K562 (cell line): Measurements from ENCODE around the gene CDR2L. TPM values are rescaled to one million over a fixed set of nuclear protein-coding genes. Genes with fewer than 3 reads are reported as not detected.

Experiments
- CHD7 ChIP-seq: fragments of 200-600 bp; sonication (generic); IDR thresholded peaks from one replicate; pipeline ENCODE4 v1.6.1; 2012; ENCODE audit warnings: mild to moderate bottlenecking, low read depth, low read length, inconsistent platforms
- ERF ChIP-seq: fragments of 450-650 bp; formaldehyde crosslinking; IDR thresholded peaks from 2 replicates; pipeline ENCODE4 v1.4.0; 2020; ENCODE audit warnings: mild to moderate bottlenecking, mixed read lengths
- ETV1 ChIP-seq: fragments of 450-650 bp; conservative IDR thresholded peaks from 2 replicates; pipeline ENCODE4 v1.6.1; 2016; ENCODE audit warnings: missing genetic modification characterization, control low read depth, low read depth, missing compliant biosample characterization
- HDAC3 ChIP-seq: fragments of 450-650 bp; IDR thresholded peaks from 2 replicates; pipeline ENCODE4 v1.6.1; 2018; ENCODE audit warnings: borderline replicate concordance, mild to moderate bottlenecking, moderate library complexity; ENCODE audit not compliant: partially characterized antibody
- RFX1 ChIP-seq: fragments of 450-650 bp; IDR thresholded peaks from 2 replicates; pipeline ENCODE4 v1.6.1; 2016; ENCODE audit warnings: mild to moderate bottlenecking, moderate library complexity
- SMARCB1 ChIP-seq: IDR thresholded peaks from 2 replicates; pipeline ENCODE4 v1.6.1; 2011; ENCODE audit warnings: improper control_type of control experiment, low read depth; ENCODE audit not compliant: insufficient read length
- SNRNP70 ChIP-seq: fragments of 200-400 bp; formaldehyde crosslinking; optimal IDR thresholded peaks from 2 replicates; pipeline ENCODE3; 2017; ENCODE audit warnings: low read depth, low read length
- ZBTB49 ChIP-seq: sonication (generic); formaldehyde crosslinking; IDR thresholded peaks from 2 replicates; pipeline ENCODE4 v1.8.0; 2022; ENCODE audit warnings: missing genetic modification reagents, mild to moderate bottlenecking, borderline replicate concordance
- polyA plus RNA-seq, 8 experiments: library from polyadenylated mRNA; depleted of rRNA in 4 of 8; stranded (reverse) in 5 of 8; unstranded in 3 of 8; fragments of >200 nt; fragmentation: Nextera tagmentation in 2 of 8; fragmentation: Illumina TruSeq in 1 of 8; extraction: Ambion mirVana in 2 of 8; extraction: Trizol in 1 of 8; gene quantifications; 2 replicates each; pipeline versions ENCODE4 v1.2.1 to v1.2.3, GENCODE V29; 2011 to 2014; ENCODE audit warnings: inconsistent platforms in 1 of 8, missing spikeins in 1 of 8
- total RNA-seq, 7 experiments: library from RNA; depleted of rRNA in 6 of 7; stranded (reverse); fragments of >200 nt in 6 of 7; fragmentation: Illumina TruSeq in 2 of 7; extraction: Trizol in 2 of 7; gene quantifications; 2 replicates each; pipeline versions ENCODE4 v1.2.1 to v1.2.3, GENCODE V29; 2011 to 2021; ENCODE audit warnings: low replicate concordance in 1 of 7
- TF ChIP-seq, protein P1 (sequence below): sonication (generic); formaldehyde crosslinking; IDR thresholded peaks from 2 replicates; pipeline ENCODE4 v1.8.0; 2022; ENCODE audit warnings: mild to moderate bottlenecking, low read depth, missing genetic modification reagents
- TF ChIP-seq, protein P2 (sequence below): fragments of 450-650 bp; conservative IDR thresholded peaks from 2 replicates; pipeline ENCODE4 v1.6.1; 2016; ENCODE audit warnings: missing genetic modification characterization, low read depth, mild to moderate bottlenecking, control low read depth, missing compliant biosample characterization

Gene CDR2L
- total and polyA plus RNA-seq, 9 of the 15 experiments (the other 6 are each of a cell fraction or from before 2014, with no cell fraction given): 2.7 to 16.0 (median 7.3) TPM

DNA sequence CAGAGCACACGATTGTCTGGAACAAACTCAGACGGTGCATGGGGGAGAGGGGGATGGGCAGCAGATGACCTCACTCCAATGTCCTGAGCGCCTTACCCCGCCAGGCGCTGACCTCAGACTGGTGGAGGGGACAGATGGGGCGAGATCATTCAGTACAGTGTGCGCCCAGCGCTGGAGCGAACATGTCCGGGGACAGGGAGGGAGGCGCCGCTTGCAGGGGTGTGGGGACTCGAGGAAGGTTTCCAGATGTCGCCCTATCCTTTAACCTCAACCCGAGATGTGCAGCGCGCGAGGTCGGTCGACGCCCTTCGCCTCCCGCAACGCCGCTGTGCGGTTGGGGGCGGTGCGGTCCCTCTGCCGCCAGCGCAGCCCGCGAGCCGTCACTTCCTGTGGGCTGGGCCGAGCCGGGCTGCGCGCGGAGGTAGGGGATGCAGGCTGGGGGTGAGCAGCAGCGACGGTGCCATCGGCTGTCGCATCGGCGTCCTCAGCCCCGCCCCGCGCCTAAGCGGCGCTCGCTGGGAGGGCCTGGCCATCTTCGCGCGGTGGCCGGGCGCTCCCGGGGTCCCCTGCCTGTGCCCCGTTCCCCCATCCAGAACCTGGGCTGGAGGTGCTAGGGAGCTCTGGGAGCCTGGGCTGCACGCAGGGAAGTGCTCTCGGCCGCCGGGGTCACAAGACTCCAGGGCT lies 5.3 kb upstream of the CDR2L start (continued):
- TF ChIP-seq, protein P1, sequence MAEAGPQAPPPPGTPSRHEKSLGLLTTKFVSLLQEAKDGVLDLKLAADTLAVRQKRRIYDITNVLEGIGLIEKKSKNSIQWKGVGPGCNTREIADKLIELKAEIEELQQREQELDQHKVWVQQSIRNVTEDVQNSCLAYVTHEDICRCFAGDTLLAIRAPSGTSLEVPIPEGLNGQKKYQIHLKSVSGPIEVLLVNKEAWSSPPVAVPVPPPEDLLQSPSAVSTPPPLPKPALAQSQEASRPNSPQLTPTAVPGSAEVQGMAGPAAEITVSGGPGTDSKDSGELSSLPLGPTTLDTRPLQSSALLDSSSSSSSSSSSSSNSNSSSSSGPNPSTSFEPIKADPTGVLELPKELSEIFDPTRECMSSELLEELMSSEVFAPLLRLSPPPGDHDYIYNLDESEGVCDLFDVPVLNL (CRISPR knock-in tag): peak; percentile 7; the same call in 1 of the 2 replicates
- TF ChIP-seq RFX1: no peak
- TF ChIP-seq, protein P2, sequence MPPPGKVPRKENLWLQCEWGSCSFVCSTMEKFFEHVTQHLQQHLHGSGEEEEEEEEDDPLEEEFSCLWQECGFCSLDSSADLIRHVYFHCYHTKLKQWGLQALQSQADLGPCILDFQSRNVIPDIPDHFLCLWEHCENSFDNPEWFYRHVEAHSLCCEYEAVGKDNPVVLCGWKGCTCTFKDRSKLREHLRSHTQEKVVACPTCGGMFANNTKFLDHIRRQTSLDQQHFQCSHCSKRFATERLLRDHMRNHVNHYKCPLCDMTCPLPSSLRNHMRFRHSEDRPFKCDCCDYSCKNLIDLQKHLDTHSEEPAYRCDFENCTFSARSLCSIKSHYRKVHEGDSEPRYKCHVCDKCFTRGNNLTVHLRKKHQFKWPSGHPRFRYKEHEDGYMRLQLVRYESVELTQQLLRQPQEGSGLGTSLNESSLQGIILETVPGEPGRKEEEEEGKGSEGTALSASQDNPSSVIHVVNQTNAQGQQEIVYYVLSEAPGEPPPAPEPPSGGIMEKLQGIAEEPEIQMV (tag): no peak
- TF ChIP-seq SMARCB1: no peak
- TF ChIP-seq HDAC3: no peak
- no peak for TF ChIP-seq SNRNP70
- 0 out of 2 replicates have a peak, but pooled peaks have one; percentile 50 for TF ChIP-seq ZBTB49
- no peak for TF ChIP-seq CHD7
- 0 out of 2 replicates have a peak, but pooled peaks have one; percentile 24 for TF ChIP-seq ERF (CRISPR knock-in tag)
- TF ChIP-seq ETV1: peak; percentile 50
